Left cardiac atrium (tissue), 4 donors: ENCODE data around the gene SLFN11. TPM values are rescaled to one million over a fixed set of nuclear protein-coding genes. Genes with fewer than 3 reads are reported as not detected.
"Not testable (repeated sequence)": the region's sequence is repeated elsewhere in the genome, so short reads cannot be mapped to it uniquely, and the experiment has no call there.

ENCODE experiments used
- ATAC-seq, 2 donors: fragments of 200-7000 bp; cut with Tn5 transposase; one replicate each; pipeline ENCODE4 v1.9.1; 2020; ENCODE audit warnings: mild to moderate bottlenecking in 2 of 2, moderate library complexity in 2 of 2
- DNase-seq: peaks from one replicate; pipeline ENCODE4 v3.0.0-alpha.2; 2020
- intact Hi-C, 2 donors: fragments of 100-400 bp; cut with DNase I; formaldehyde crosslinking; loops; one replicate each; pipeline versions ENCODE4 v1.14.1 to v1.15.1; 2022 to 2023
- total RNA-seq, 2 donors: library from RNA; stranded (reverse); fragmentation: NEBNext Ultra II Directional; extraction: Animal tissue kit (Norgen Biotek cat#: 25700); gene quantifications; one replicate each; pipeline ENCODE4 v1.2.1, GENCODE V29; 2021
- donor health status: DM: no; HTN: yes; CAD: no.
- donor health status: DM: no; HTN: yes; CAD: no; lungs with severe emphysema.
- donor health status: DM: yes; HTN: yes; CAD: no.
- donor health status: Dilated cardiomyopathy.

SLFN11 gene
- total RNA-seq, 2 donors from 2014 or later = 26.6 to 27.4 TPM

DNA sequence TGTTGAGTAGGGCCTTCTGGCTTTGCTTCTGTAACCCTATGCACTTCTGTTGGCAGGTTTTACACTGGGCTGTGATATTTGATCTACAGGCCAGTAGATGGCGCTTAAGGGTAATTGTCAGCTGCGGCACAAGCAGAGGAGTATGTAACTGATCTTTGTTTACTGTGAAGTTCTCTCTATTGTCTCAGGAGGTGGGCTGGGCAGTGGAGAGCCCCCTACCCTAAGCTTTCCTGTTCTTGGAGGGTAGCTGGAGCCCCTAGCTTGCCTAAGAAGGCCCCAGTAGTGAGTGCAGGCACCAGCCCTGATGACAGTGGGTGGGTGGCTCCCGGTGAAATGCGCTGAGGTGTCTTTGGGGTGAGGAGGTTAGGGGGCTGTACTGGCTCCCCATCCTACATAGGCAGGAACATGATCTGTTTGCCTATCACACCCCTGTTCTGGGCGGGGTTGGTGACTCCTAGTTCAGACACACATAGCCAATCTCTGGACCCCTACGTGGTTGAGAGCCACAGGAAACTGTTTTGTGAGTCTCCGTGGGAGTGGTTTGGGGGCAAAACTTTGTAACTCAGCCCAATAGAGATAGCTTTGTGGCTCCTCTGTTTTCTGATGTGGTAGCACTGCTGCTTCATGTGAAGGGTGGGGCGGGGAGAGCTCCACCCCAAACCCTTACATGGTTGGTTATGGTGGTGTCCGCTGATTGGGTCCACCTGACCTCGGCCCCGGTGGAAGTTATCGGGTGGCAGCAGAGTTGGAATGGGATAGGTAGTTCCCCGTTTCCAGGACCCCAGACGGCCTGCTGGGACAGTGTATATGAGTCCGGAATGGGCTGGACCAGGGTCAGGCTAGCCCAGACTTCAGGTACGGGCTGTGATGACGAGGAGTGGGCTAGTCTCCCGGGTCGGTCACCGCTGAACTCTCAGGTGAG, 60.4 kb downstream of the SLFN11 start:
- DNase-seq (peak; percentile 34), ATAC-seq (peak; percentile 91)
- intact Hi-C loops = loop anchor here (1.0 to 5.0 kb wide), 3 partner anchors 119 to 226 kb away; partner anchors contain the start of genes SLFN12 (in 1 of the 2) and SLFN12L (in 1 of the 2)

DNA sequence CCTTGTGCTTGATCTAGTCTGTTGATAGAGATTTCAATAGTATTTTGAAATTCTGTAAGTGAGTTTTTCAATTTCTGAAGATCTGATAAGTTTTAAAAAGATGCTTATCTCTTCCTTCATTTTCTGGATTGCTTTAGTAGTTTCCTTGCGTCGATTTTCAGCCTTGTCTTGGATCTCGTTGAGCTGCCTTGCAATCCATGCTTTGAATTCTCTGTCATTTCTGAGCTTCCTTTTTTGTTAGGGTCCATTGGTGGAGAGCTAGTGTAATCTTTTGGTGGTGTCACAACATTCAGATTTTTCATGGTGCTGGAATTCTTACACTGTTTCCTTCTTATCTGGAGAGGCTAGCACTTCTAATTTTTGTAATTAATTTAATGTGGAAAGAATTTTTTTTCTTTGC, 61.1 kb downstream of the SLFN11 start:
- intact Hi-C loops = loop anchor here (1.0 to 5.0 kb wide), 3 partner anchors 120 to 227 kb away; partner anchors contain the start of genes SLFN12 (in 1 of the 2) and SLFN12L (in 1 of the 2)
- ATAC-seq (no peak), DNase-seq (no peak)

DNA sequence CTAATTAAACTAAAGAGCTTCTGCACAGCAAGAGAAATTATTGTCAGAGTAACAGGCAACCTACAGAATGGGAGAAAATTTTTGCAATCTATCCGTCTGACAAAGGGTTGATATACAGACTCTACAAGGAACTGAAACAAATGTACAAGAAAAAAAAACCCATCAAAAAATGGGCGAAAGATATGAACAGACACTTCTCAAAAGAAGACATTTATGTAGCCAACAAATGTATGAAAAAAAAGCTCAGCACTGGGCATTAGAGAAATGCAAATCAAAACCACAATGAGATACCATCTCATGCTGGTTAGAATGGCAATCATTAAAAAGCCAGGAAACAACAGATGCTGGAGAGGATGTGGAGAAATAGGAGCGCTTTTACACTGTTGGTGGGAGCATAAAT, 64.1 kb downstream of the SLFN11 start:
- intact Hi-C loops, ATAC-seq, DNase-seq: not testable (repeated sequence)

Other genes starting within 250 kb of the SLFN11 start
- gene NLE1, start 231.3 kb downstream of the SLFN11 start, total RNA-seq = 1 to 10 TPM; 5.5 to 6.7 TPM
- gene UNC45B, start 225.8 kb downstream of the SLFN11 start, total RNA-seq = 100 to 1,000 TPM; 120 to 133 TPM
- not detected for gene SLC35G3, start 179.2 kb downstream of the SLFN11 start, total RNA-seq
- 10 to 100 TPM; 15.8 to 27.4 TPM for gene SLFN5, start 130.5 kb downstream of the SLFN11 start, total RNA-seq
- 1 to 10 TPM; 5.7 to 8.8 TPM for gene SLFN12, start 58.9 kb upstream of the SLFN11 start, total RNA-seq
- 1 to 10 TPM; 6.3 to 7.5 TPM for gene SLFN13, start 75.1 kb upstream of the SLFN11 start, total RNA-seq
- 1 to 10 TPM; 1.0 to 1.3 TPM for gene SLFN12L, start 164.1 kb upstream of the SLFN11 start, total RNA-seq
- not detected for gene SLFN14, start 187.2 kb upstream of the SLFN11 start, total RNA-seq
- gene PEX12, start 204.9 kb upstream of the SLFN11 start, total RNA-seq = 1 to 10 TPM; 6.3 to 6.5 TPM
- gene AP2B1, start 213.7 kb upstream of the SLFN11 start, total RNA-seq = 100 to 1,000 TPM; 132 to 152 TPM